NK-92 treated with Interleukin-12 subunit alpha and Interleukin-12 subunit beta, amount 100 ng/mL, for 24 hours (cell line): Measurements from ENCODE around the gene HMGA1.
"Not testable (repeated sequence)": the region's sequence is repeated elsewhere in the genome, so short reads cannot be mapped to it uniquely, and the experiment has no call there.

Experiments used
- DNase-seq: peaks from one replicate; lab custom pipeline; 2025; lab: John Stamatoyannopoulos, UW

The HMGA1 gene

GRCh38 chr6:34260576-34261267 lies 24.0 kb downstream of the HMGA1 start:
- DNase-seq: no peak

GRCh38 chr6:34263484-34263883 lies 26.8 kb downstream of the HMGA1 start:
- not testable (repeated sequence) for DNase-seq

GRCh38 chr6:34267746-34268145 lies 31.1 kb downstream of the HMGA1 start:
- DNase-seq: no peak

- not testable (repeated sequence) for DNase-seq
Measured at GRCh38 chr6:34269132-34269531, 32.5 kb downstream of the HMGA1 start.

- not testable (repeated sequence) for DNase-seq
Measured at GRCh38 chr6:34269658-34270341, 33.1 kb downstream of the HMGA1 start.

- DNase-seq: no peak
Measured at GRCh38 chr6:34272013-34272926, 35.6 kb downstream of the HMGA1 start.

GRCh38 chr6:34273242-34273805 lies 36.7 kb downstream of the HMGA1 start:
- no peak for DNase-seq

- DNase-seq: no peak
Measured at GRCh38 chr6:34274129-34274528, 37.5 kb downstream of the HMGA1 start.

- DNase-seq: no peak
Measured at GRCh38 chr6:34275128-34275804, 38.6 kb downstream of the HMGA1 start.

- no peak for DNase-seq
Measured at GRCh38 chr6:34276191-34276590, 39.5 kb downstream of the HMGA1 start.

GRCh38 chr6:34276881-34277762 lies 40.4 kb downstream of the HMGA1 start:
- no peak for DNase-seq

- DNase-seq: no peak
Measured at GRCh38 chr6:34277763-34278112, 41.1 kb downstream of the HMGA1 start.

GRCh38 chr6:34278833-34279232 lies 42.2 kb downstream of the HMGA1 start:
- no peak for DNase-seq

GRCh38 chr6:34280216-34280615 lies 43.5 kb downstream of the HMGA1 start:
- no peak for DNase-seq

- no peak for DNase-seq
Measured at GRCh38 chr6:34281702-34282334, 45.1 kb downstream of the HMGA1 start.

GRCh38 chr6:34284563-34285447 lies 48.1 kb downstream of the HMGA1 start:
- DNase-seq: no peak

GRCh38 chr6:34285448-34286164 lies 48.9 kb downstream of the HMGA1 start:
- DNase-seq: no peak

GRCh38 chr6:34288581-34288980 lies 51.9 kb downstream of the HMGA1 start:
- no peak for DNase-seq

GRCh38 chr6:34289137-34289536 lies 52.5 kb downstream of the HMGA1 start:
- DNase-seq: no peak
